ENCODE measurements around the gene ACE.
A peak's percentile ranks its signal among the peaks of the same experiment; 100 is the strongest.

Gene ACE

DNA sequence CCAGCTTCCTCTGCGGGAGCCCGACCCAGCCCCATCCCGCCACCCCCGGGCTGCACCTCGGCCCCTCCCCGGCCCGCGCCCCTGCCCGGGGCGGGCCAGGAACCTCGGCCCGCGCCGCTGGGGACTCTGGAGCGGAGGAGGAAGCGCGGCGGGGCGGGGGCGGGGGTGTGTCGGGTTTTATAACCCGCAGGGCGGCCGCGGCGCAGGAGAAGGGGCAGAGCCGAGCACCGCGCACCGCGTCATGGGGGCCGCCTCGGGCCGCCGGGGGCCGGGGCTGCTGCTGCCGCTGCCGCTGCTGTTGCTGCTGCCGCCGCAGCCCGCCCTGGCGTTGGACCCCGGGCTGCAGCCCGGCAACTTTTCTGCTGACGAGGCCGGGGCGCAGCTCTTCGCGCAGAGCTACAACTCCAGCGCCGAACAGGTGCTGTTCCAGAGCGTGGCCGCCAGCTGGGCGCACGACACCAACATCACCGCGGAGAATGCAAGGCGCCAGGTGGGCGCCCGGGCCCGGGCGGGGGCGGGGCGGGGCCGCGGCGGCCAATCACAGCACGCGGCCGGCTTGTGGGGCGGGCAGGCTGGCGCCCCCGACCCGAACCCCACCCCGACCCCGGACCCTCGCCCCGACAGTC lies at the start of gene ACE:
Gene ACE (plus strand): TSS at position 208 of the 626 bp plus-strand sequence. CDS start 34 bp downstream, at position 242.
- DNase-seq: peak; percentile 67 to 93 (median 84)

DNA sequence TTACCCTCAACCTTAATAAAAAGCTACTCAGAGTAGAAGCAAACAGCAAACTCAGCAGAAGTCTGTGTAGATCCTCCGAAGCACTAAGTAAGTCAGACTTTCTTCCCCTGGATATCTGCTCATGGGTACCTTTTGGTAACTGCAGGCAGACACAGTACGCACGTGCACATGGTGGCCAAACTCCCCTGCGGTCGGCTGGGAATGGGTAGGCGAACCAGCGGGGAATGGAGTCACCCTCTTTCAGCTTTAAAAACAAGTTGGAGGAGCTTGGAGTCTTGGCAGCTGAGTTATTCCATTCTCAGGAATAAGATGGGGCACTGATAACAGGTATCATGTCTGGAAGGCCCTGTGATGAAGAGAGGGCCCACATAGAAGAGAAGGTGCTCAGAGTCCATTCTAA lies 47.1 kb upstream of the ACE start:
- DNase-seq: no peak

DNA sequence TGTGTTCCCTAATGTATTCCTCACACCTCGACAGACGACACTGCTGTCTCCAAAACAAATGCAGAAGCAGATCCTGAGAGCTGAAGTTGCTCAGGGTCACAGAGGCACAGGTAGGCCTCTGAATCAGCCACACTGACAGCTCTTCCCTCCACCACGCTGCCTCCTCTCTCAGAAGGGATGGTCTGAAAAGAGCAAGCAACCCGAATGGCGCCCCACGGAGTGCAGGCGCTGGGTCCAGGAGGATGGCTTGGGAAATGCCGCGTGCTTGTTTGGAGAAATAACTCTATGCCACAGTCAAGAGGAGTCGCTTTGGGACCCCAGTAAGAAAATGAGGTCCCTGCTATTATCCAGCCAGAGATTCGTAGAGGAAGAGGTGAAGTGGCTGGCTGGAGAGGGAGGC lies 46.6 kb upstream of the ACE start:
- no peak for DNase-seq

DNA sequence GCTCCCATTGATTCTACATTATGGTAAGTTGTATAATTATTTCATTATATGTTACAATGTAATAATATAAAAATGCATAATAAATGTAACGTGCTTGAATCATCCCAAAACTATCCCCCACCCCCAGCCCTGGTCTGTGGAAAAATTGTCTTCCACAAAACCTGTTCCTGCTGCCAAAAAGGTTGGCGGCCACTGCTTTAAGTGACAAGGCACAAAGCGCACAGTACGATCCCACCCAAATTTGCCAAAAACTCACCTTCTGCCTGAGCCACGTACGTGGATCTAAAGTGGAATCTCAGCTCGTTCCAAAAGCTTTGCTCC lies 45.3 kb upstream of the ACE start:
- no peak for DNase-seq

DNA sequence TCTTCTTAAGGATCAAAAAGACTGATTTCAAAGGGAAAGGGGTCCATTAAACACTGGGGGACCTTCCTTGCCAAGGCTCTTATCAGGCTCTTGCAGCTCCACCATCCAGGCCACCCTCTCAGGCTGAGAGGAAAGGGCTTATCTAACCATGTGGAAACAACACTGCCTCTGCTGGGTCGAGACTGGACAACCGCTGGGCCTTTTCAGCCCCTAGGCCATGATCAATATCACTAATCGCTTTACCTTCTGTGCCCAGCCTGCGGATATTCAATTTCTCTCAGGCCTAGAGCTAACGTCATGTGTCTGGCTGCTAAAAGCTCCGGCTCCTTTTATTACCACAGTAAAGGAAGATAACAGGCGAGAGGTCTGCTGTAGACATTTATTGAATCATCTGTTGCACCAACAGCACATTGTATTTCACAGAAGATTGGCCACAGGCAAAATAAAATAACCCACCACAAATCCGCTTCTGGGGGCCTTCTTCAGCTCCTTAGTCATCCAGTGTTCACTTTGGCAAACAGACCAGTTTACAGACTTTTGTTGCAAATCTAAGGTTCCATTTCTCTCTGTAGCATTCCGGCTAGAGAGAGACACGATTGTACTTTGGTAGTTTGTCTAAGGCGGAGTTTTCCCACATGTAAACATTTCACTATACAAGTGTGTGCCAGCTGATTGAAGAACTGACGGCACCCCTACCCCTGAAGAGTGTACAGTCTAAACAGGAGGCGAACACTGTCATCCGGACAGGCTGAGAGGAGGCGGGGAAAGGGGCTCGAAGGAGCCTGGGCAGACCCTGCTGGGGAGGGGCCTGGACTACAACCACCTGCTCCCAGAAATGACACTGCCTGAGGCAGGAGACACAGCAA lies 44.7 kb upstream of the ACE start:
- DNase-seq: no peak

DNA sequence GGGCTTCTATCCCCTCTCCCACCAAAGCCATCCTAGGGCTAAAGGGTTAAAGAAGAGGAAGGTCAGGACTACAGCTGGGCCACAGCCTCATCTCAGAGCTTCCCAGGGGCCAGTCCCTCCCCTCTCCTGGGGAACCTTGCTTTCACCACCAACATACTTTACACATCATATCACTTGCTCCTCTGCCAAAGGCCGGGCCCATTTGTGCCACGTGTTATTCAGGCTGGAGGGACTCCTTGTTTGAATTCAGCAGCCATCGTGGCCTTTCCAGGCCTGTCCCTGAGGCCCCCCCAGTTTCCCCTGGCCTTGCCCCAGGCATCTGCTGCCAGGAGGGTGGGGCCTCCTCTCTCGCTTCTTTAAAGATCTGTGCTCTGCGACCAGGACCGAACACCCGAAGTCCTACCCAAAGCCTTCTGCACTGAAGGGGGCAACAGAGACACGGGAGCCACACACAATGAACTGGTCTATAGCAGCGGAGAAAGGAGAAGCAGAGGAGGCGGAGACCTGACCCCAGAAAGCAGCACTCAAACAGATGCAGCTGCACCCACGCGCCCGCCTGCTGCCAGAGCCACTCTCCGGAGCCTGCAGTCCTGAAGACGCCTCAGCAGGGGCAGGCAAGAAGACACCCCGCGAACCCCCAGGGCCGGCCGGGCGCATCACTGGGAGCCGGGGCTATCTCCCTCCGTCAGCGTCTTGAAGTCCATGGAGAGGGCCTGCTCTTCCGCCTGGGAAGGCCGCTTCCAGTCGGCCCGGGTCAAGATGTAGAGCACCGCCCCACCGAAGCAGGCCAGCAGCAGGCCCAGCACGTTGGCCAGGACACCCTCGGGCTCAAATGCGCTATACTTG lies 42.9 kb upstream of the ACE start:
- DNase-seq: no peak

DNA sequence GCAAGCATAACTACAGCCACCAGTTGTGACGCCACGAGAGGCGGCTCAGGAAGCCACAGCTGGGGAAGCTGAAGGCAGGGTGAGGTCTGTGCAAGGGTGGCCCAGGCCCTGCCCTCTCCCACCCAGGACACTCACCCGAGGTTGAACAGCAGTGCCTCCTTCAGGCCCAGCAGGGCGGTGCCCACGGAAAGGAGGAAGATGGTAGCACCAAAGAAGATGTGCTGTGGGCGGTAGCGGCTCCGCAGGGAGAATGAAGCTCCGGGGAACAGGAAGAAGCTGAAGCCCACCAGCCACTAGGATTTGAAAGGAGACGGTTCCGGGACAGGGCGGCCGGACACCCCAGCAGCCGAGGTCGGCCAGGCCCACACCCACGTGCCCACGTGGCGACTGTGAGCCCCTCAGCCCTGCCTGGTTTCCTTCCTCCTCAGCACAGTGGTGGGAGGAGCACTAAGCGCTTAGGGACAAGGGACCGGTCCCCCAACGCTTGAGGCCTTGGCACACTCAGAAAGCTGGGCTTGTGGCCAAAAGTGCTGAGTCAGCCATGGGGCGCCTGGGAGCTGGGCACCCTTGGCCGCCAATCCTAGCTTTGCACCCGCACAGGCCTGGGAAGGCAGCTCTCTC lies 41.8 kb upstream of the ACE start:
- DNase-seq: no peak

DNA sequence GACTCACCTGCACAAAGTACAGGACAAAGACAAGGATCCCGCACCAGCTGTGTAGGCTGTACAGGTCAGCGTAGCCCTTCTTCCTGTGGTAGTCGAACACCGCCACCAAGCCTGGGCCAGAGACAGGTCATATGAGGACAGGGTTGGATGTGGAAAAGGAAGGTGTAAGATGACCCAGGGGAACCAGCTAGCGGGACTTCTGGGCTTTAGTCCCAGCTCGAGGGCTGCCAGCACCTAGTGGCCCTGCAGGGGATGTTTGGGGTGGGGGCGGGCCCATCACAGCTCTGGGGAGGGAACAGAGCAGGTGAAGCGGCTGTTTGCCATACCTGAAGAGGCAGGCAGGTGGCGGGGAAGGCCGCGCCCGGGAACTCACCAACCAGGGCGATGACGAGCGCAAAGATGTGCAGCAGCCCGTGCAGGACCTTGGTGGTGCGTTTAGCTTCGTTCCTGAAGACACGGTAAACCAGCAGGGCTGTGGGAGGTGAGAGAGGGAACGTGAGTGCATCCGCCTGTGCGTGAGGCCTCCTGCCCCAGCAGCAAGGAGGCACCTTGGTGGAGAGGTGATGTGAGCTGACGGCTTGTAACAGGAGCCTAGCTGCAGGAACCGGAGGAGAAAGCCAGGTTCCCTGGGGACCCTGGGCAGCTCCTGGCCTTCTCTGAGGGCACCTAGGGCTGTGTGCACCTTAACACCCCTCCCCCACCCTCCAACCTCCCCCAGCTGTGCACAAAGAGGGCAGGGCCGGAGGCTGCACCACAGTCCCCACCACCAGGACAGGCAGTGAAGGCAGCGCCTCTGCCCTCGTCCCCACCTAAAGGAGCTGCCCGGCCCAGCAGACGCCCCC lies 41.0 kb upstream of the ACE start:
- peak; percentile 18 to 76 (median 26) for DNase-seq

DNA sequence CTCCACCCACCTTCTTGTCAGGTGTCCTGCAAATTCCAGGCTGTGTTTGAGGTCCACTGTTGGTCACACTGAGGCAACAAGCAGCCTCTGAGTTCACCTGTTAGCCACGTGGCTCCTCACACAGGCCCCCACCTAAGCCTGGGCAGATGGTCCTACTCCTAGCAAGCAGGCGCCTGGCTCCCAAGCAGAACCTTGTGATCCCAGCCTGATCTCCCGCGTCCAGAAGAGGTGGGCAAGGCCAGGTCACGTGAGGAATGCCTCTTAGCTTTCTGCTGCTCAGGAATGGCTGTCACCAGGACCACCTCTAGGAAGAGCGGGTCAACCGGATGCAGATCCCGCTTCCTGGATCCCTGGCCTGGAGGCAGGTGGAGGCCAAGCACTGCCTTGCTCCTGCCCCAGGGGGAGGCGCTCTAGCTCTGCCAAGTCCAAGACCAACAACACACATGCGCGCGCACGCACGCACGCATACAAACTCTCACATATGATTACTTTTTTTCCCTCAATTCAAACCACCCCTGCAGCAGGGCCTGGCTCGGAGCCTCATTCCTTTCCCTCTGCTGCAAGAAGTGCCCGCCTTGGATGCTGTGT lies 40.2 kb upstream of the ACE start:
- DNase-seq: peak in 1 of 3 experiments; percentile 11

DNA sequence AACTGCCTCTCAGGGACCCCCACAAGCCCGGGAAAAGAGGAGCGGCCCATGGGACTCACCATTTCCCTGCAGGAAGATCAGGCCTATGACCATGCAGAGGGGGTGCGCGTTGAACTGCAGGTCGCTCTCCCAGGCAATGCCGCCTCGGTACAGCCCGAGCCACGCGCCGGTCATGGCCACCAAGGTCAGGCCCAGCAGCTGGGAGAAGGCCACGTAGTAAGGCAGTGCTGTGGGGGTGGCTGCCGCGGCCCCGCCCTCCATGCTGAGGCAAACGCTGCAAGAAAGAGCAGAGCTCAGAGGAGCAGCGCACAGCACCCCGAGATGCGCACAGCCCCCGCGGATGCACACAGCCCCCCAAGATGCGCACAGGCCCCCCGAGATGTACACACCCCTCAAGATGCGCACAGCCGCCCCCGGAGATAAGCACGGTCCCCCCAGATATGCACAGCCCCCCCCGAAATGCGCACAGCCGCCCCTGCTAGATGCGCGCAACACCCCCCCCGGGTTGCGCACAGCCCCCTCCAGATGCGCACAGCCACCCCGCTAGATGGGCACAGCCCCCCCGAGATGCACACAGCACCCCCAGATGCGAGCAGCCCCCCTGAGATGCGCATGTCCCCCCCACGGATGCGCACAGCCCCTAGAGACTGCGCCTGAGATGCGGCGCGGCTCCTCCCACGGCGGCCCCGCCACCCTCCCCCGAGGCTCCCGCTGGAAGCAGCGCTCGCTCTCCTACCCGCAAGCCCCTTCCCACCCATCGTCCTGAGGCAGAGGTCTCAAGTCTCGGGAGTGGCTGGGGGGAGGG lies 39.4 kb upstream of the ACE start:
- no peak for DNase-seq

DNA sequence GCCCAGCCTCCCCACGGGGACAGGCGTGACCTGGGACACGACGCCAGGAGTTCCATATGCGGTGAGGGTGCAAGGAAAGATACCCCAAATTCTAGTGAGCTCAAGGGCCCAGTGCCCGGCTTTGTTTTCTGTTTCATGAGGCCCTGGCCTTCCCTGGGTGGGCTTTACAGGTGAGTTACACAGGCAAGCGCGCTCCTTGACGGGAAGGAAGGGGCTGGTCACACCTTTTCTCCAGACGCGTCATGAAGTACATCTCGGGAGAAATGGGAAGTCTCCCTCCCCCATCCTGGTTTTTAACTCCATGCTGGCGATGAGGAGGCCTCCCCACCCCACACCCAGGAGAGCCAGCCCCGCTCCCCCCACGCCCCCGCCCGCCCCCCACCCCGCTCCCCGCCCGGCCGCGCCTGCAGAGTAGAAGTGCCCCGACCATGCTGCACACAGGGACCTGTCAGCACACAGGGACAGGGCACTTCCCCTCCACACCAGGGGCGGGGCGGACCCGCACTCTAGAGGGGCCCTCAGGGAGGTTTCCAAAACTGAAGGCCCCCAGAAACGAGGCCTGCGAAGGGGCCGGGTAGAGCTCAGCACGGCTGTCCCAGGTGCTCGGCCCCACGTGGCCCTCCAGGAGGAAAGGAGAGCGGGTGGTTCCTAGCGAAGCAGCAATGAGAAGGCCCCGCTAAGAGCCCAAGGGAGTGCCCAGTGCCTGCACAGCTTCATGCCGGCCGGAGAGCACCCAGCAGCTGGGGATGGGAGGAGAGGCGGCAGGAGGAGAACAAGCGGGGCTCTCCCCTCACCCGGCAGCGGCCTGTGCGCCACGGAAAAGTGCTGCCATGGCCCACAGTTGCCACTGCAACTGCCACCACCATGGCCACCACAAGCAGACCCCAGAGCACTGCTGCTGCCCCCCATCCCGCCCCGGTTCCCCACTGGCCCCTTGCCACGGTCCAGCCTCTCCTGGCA lies 38.5 kb upstream of the ACE start:
- DNase-seq: no peak

DNA sequence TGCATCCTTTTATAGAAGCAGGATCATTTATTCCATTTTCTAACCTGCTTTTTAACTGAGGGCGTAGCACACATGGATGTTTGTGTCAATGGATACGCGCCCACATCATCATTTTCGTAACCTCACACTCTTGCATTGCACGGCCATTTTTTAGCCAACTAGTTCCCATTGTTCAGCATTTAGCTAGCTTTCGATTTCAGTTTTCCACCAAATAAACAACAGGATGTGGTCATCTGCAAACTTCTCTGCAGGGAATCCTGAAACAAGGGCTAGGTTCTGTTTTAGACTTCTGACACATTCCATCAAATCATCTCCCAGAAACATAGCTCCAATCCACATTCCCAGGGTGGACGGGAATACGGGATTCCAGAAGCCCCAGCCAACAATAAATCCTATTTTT lies 37.2 kb upstream of the ACE start:
- no peak for DNase-seq

DNA sequence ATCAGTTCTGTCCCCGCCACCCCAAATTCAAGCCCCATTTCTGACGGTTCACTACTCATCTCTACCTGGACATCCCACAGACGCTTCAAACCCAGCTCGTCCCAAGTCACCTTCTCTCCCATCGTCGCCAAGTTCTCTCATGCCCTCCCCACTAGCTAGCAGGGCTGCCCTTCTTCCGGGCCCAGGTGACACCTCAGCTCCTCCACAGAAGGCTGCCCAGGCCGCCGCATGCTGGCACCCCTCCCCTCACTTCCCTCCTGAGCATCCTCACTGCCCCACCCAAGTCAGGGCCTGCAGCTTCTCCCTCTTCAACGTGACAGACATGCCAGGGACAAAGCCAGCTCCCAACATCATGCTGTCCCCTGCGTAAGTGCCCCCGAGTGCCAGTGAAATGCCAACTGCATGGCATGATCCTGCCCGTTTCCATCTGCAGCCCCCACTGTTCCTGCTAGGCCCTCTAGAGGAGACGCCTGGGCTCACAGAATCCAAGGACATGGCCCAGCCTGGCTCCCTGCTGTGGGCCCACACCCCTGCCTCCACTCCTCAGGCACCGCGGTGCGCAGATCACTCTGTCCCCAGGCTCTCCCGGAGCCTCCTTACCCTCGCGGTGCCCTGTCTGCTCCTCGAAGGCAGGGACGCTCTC lies 36.6 kb upstream of the ACE start:
- no peak for DNase-seq

DNA sequence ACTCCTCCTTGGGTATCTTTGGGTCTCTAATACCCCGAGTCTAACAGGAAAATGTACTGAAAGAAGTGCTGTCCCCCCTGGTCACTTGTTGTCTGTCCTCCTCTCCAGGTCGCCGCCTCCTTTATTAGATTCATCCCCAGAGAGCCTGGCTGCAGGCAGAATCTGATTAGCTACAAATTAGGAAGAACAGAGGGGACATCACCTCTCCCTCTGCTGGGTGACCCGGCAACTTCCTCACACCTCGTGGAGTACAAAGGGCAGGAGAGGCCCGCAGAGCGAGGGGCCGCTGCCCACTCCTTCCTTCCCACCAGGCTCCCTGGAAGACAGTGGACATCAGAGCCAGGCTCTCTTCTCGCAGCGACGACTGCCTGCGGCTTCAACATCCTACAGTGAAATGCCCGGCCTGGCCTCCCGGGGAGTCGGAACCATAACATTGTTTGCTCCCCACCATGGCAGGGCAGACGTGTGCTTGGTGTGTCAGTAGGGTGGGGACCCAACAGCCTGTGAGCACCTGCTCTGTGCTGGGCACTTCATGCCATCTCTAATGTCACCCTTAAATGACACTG lies 36.0 kb upstream of the ACE start:
- DNase-seq: no peak

DNA sequence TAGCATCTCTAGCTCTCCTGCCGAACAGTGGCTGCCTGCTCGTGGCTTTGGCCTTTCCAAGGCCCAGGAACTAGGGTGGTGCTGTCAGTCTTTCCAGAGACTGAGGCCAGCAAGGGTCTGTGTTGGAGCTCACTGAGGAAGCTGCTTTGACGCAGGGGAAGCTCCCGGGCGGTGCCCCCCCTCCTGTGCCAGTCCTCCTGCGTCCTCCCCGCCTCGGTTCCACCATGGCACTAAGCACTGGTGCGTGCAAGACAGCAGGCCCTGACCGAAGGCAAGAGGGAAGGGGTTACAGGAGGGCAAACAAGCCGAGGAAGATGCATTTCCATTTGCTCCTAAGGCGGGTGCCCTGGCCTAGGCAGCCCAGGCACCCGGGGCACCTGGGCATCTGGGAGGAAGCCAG lies 35.2 kb upstream of the ACE start:
- no peak for DNase-seq

DNA sequence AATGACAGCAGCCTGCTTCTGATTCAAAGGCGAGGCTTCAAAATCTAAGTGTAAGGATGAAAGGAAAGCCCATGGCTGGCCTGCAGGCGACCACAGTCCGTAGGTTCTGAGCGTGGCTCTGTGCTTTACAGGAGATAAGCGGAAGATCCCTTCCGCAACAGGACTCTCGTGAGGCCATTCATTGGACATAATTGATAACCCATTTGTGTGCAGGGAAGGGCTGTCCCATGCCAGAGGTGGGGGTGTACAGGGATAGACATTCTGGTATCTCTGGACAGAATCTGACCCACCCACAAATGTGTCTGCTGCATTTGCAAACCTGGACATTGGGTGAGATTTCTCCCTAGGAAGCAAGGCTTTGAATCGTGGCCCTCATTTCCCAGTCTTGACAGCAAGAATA lies 34.8 kb upstream of the ACE start:
- no peak for DNase-seq

DNA sequence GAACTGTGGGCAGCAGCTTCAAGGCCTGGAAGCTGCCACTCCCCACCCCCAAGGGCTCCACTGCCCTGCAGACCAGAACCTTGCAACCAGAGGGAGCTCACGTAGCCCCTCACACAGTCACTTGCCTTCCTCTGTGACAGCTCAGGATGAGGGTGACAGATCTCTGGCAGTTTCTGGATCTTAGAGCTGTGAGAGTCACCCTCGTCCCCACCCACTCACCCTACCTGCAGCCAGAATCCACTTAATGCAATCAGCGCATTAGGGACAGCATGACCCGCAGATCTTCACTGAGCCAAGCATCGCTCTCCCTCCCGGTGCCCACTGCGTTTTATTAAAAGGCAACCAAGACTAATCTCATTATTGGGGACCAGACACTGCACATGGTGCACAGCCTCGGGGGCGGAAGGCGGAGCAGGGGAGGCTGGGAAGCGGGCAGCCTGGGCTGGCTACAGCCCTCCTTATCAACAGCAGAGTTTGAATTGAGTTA lies 34.3 kb upstream of the ACE start:
- DNase-seq: no peak

DNA sequence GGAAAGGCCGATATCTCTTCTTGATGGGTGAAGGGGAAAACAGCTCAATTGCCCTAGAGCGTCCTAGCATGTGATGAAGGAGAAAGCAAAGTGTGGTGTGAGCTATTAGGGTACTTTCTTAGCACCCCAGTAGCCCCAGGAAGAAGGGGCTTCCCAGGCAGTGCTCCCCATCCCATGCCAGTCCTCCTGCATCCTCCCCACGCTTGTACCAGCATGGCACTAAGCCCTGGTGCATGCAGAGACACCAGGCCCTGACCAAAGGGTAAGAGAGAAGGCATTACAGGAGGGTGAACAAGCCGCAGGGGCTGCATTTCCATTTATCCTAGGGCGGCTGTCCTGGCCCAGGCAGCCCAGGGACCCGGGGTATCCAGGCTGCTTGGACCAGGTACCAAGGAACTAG lies 33.8 kb upstream of the ACE start:
- no peak for DNase-seq

DNA sequence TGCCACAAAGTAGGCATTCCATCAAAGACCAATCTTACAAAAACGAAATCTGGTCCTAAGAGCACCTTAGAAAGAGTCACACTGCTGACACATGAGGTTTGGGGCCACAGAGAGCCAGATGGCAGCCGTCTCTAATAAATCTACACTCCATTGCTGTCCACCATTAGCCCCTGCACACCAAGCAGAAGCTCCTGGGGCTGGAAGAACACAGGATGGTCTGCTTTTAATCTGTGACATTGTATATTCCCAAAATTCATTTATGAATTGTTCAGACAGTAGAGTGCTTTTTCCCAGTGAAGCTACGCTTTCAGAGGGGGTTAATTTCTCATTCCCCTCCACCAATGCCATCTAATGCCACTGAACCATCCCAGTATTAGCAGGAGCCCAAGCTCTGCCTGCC lies 32.4 kb upstream of the ACE start:
- DNase-seq: no peak
